Sigmoid colon (tissue), 4 donors: ENCODE measurements around the gene CCR5.

Experiments
- EP300 ChIP-seq, 4 donors: sonication (generic); formaldehyde crosslinking; IDR thresholded peaks; one replicate each; pipeline ENCODE4 v1.6.1; 2017; ENCODE audit warnings: antibody characterized with exemption in 4 of 4
- POLR2A ChIP-seq, 2 donors: fragments of 450-650 bp; IDR thresholded peaks; one replicate each; pipeline ENCODE4 v1.6.1; 2016; ENCODE audit warnings: antibody characterized with exemption in 2 of 2, mild to moderate bottlenecking in 2 of 2, moderate library complexity in 2 of 2
- POLR2AphosphoS5 ChIP-seq, 4 donors: sonication (generic); formaldehyde crosslinking; IDR thresholded peaks; one replicate each; pipeline ENCODE4 v1.6.1; 2017; ENCODE audit warnings: antibody characterized with exemption in 4 of 4
- TF ChIP-seq, protein P1 (sequence below), 4 experiments: fragments of 450-650 bp in 3 of 4; fragments of 200-600 bp in 1 of 4; IDR thresholded peaks; one replicate each; pipeline ENCODE4 v1.5.1; 2016 to 2019; ENCODE audit warnings: antibody characterized with exemption in 4 of 4, mild to moderate bottlenecking in 3 of 4, moderate library complexity in 2 of 4

GRCh38 chr3:46406788-46407611 is 36.3 kb downstream of the CCR5 start, which contains the start of the genes CCR5AS and CCRL2:
- TF ChIP-seq, protein P1, sequence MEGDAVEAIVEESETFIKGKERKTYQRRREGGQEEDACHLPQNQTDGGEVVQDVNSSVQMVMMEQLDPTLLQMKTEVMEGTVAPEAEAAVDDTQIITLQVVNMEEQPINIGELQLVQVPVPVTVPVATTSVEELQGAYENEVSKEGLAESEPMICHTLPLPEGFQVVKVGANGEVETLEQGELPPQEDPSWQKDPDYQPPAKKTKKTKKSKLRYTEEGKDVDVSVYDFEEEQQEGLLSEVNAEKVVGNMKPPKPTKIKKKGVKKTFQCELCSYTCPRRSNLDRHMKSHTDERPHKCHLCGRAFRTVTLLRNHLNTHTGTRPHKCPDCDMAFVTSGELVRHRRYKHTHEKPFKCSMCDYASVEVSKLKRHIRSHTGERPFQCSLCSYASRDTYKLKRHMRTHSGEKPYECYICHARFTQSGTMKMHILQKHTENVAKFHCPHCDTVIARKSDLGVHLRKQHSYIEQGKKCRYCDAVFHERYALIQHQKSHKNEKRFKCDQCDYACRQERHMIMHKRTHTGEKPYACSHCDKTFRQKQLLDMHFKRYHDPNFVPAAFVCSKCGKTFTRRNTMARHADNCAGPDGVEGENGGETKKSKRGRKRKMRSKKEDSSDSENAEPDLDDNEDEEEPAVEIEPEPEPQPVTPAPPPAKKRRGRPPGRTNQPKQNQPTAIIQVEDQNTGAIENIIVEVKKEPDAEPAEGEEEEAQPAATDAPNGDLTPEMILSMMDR (IDR thresholded peaks at IDR 0.05) = no peak
- TF ChIP-seq POLR2A (IDR thresholded peaks at IDR 0.05) (no peak), POLR2AphosphoS5 (IDR thresholded peaks at IDR 0.05) (peak in 3 of 4 donors; percentile 36 to 52 (median 39)), EP300 (IDR thresholded peaks at IDR 0.05) (no peak)
